Urothelium cell line (cell line): ENCODE measurements around the gene LYRM1.

Experiments
- DNase-seq: peaks from one replicate; pipeline ENCODE4 v3.0.0; 2011; ENCODE audit warnings: low spot score, mixed read lengths
- FAIRE-seq: peaks from 2 replicates; lab custom pipeline; 2011; peaks lifted over from hg19 to GRCh38; lab: Jason Lieb, UNC

LYRM1 gene

GRCh38 chr16:20901068-20901435 is 481 bp downstream of the LYRM1 start:
- DNase-seq (no peak), FAIRE-seq (no peak)

GRCh38 chr16:20901436-20902112 is 1.0 kb downstream of the LYRM1 start:
- no peak for FAIRE-seq
- DNase-seq, result no peak

GRCh38 chr16:20902426-20902825 is 1.9 kb downstream of the LYRM1 start:
- no peak for FAIRE-seq
- no peak for DNase-seq

GRCh38 chr16:20903116-20903898 is 2.7 kb downstream of the LYRM1 start:
- DNase-seq (no peak), FAIRE-seq (no peak)

- FAIRE-seq (no peak), DNase-seq (no peak)
These were observed 3.4 kb downstream of the LYRM1 start for GRCh38 chr16:20903899-20904506.

- peak; percentile 44 for DNase-seq
These were observed 4.0 kb downstream of the LYRM1 start for GRCh38 chr16:20904507-20905081.

DNA sequence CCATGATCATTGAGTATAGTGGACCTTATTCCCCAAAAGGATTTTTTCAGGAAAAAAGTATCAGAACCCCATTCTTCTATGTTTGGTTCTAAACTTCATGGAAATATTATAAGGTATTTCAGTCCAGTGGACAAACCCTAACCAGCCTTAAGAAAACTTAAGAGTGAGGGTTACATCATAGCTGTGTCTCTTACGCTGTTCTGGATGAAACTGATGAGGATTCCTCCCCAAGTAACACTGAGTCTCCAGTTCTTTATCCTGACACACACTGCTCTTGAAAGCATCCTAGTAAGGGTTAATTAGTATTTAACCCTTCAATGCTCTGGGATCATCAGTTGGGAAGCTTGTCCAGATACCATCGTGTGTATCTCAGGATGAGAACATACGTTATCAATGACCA is 5.0 kb downstream of the LYRM1 start:
- DNase-seq (no peak), FAIRE-seq (no peak)

More at GRCh38 chr16:20904507-20905081, 4.0 kb downstream of the LYRM1 start:
- no peak for FAIRE-seq

DNA sequence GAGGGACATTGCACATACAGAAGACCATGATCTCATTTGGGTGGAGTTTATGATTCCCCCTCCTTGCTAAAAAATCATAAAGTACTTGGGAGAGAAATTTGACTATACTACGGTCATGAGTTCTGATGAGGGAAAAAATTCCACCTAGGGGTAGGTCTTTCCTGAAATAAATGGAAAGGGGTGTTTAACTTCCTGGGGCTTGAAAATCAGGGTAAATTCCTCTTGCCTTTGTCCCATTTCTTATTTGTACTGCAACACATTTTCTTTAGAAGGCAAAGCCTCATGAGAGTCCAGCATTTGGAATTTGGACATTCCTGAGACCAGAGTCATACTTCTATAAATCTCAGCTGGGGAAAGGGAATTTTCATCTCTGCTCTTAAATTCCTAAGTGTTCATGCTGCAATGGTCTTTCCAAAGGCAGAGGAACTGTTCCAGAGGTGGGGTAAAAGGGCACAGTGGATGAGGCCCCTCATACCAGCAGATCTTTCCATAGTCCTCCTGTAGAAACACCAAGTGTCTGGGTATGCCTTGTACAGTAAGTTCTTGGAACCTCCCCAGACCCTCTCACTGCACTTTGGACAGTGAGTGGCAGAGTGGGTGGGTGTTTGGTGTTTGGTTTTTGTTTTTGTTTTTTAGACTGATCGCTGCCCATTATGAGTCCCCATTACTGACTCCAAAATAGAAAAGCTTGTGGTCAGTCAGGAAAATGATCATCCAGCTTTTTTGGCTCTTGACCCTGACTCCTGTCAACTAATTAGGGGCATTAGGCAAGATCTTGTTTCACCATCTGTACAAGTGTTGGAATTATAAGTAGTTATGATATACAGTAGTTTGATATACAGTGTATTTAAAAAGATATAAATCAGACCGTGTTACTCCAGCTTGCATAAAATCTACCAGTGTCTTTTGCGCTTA is 6.0 kb downstream of the LYRM1 start:
- DNase-seq (peak; percentile 34), FAIRE-seq (no peak)

- no peak for DNase-seq
- FAIRE-seq, result no peak
These were observed 10.3 kb downstream of the LYRM1 start for GRCh38 chr16:20910781-20911321.

- FAIRE-seq (no peak), DNase-seq (no peak)
These were observed 10.8 kb downstream of the LYRM1 start for GRCh38 chr16:20911361-20911760.

GRCh38 chr16:20916289-20916688 is 15.7 kb downstream of the LYRM1 start:
- DNase-seq (no peak), FAIRE-seq (no peak)

DNA sequence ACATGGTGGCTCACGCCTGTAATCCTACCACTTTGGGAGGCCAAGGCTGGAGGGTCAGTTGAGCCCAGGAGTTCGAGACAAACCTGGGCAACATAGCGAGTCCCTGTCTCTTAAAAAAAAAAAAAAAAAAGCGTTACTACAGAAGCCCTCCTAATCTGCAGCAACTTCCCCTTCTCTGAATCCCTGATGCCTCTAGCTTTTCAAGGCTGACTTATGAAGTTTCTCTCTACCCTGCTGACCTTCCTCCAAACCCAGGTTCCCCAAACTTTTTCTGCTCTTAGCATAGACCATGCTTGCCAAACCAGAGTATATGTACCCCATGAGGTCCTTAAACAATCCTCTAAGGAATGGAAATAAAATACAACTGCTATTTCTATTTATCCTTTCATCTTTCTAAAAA is 16.4 kb downstream of the LYRM1 start:
- DNase-seq, result no peak
- no peak for FAIRE-seq

- FAIRE-seq (no peak), DNase-seq (no peak)
These were observed 18.1 kb downstream of the LYRM1 start for GRCh38 chr16:20918486-20919239.

DNA sequence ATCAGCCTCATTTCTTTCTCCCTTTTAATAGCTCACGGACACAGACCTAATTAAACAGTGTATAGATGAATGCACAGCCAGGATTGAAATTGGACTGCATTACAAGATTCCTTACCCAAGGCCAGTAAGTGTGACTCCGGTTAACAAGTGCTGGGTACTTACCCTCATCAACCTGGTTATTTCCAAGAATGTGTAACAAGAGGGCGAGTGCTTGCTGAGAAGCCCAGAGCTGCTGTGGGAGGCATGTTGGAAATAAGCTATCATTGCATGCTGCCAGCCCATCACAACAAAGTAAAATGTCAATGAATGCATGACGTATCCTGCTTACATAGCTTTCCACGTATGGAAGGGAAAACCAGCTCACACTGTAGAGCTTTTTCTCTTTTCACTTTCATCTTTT is 19.5 kb downstream of the LYRM1 start:
- no peak for FAIRE-seq
- DNase-seq, result no peak

DNA sequence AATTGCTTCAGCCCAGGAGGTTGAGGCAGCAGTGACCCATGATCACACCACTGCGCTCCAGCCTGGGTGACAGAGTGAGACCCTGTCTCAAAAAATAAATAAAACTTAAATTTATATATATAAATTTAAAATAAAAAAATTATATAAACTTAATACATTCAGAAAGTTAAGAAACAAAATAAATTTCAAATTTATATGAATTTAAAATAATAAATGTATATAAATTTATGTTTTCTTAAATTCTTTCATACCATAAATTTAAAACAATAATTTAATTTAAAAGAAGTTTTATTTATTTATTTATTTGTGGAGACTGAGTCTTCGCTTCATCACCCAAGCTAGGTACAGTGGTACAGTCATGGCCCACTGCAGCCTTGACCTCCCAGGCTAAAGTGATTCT is 20.2 kb downstream of the LYRM1 start:
- FAIRE-seq (no peak), DNase-seq (no peak)

- no peak for FAIRE-seq
- no peak for DNase-seq
These were observed 23.3 kb downstream of the LYRM1 start for GRCh38 chr16:20923876-20924275.

- FAIRE-seq (no peak), DNase-seq (no peak)
These were observed 25.2 kb downstream of the LYRM1 start for GRCh38 chr16:20925751-20926150.

GRCh38 chr16:20928774-20929411 is 28.3 kb downstream of the LYRM1 start:
- no peak for DNase-seq

More at GRCh38 chr16:20928774-20929411, 28.3 kb downstream of the LYRM1 start:
- no peak for FAIRE-seq
